Measurements from ENCODE around the gene POLR1A.

POLR1A gene

GRCh38 chr2:85988175-85988913 is 117.3 kb downstream of the POLR1A start:
- ATAC-seq: no peak
- TF ChIP-seq TCF4 (CRISPR knock-in tag; IDR thresholded peaks at IDR 0.05; ENCODE audit: borderline replicate concordance) (no peak), PATZ1 (CRISPR knock-in tag; IDR thresholded peaks at IDR 0.05; ENCODE audit: borderline replicate concordance) (no peak), ISL1 (CRISPR knock-in tag; IDR thresholded peaks at IDR 0.05) (no peak), SNAI2 (CRISPR knock-in tag; IDR thresholded peaks at IDR 0.05) (no peak), OSR1 (CRISPR knock-in tag; IDR thresholded peaks at IDR 0.05) (no peak), ZFP30 (CRISPR knock-in tag; IDR thresholded peaks at IDR 0.05) (no peak), BACH2 (CRISPR knock-in tag; IDR thresholded peaks at IDR 0.05; ENCODE audit: borderline replicate concordance) (no peak), ZFP3 (CRISPR knock-in tag; IDR thresholded peaks at IDR 0.05) (no peak), TSHZ2 (CRISPR knock-in tag; IDR thresholded peaks at IDR 0.05) (no peak), GLIS3 (CRISPR knock-in tag; IDR thresholded peaks at IDR 0.05) (no peak), PPARA (CRISPR knock-in tag; IDR thresholded peaks at IDR 0.05; ENCODE audit: borderline replicate concordance) (no peak), TOX (CRISPR knock-in tag; IDR thresholded peaks at IDR 0.05; ENCODE audit: borderline replicate concordance) (no peak), CSDC2 (CRISPR knock-in tag; IDR thresholded peaks at IDR 0.05) (no peak), RARB (CRISPR knock-in tag; IDR thresholded peaks at IDR 0.05) (no peak), ZNF8 (CRISPR knock-in tag; IDR thresholded peaks at IDR 0.05) (no peak)
- TF ChIP-seq, protein P1, sequence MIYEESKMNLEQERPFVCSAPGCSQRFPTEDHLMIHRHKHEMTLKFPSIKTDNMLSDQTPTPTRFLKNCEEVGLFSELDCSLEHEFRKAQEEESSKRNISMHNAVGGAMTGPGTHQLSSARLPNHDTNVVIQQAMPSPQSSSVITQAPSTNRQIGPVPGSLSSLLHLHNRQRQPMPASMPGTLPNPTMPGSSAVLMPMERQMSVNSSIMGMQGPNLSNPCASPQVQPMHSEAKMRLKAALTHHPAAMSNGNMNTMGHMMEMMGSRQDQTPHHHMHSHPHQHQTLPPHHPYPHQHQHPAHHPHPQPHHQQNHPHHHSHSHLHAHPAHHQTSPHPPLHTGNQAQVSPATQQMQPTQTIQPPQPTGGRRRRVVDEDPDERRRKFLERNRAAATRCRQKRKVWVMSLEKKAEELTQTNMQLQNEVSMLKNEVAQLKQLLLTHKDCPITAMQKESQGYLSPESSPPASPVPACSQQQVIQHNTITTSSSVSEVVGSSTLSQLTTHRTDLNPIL (CRISPR knock-in tag; IDR thresholded peaks at IDR 0.05; ENCODE audit: low read depth): no peak
- TF ChIP-seq, protein P2, sequence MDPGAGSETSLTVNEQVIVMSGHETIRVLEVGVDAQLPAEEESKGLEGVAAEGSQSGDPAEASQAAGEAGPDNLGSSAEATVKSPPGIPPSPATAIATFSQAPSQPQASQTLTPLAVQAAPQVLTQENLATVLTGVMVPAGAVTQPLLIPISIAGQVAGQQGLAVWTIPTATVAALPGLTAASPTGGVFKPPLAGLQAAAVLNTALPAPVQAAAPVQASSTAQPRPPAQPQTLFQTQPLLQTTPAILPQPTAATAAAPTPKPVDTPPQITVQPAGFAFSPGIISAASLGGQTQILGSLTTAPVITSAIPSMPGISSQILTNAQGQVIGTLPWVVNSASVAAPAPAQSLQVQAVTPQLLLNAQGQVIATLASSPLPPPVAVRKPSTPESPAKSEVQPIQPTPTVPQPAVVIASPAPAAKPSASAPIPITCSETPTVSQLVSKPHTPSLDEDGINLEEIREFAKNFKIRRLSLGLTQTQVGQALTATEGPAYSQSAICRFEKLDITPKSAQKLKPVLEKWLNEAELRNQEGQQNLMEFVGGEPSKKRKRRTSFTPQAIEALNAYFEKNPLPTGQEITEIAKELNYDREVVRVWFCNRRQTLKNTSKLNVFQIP (CRISPR knock-in tag; IDR thresholded peaks at IDR 0.05; ENCODE audit: borderline replicate concordance, low read depth): no peak

- TF ChIP-seq SNAI2 (CRISPR knock-in tag; IDR thresholded peaks at IDR 0.05): no peak
- no peak for ATAC-seq
Measured at GRCh38 chr2:85987266-85988174, 118.2 kb downstream of the POLR1A start.

- TF ChIP-seq, protein P1 (CRISPR knock-in tag; IDR thresholded peaks at IDR 0.05; ENCODE audit: low read depth): no peak
- no peak for ATAC-seq
Measured at GRCh38 chr2:85986121-85986520, 119.6 kb downstream of the POLR1A start.

GRCh38 chr2:85984788-85985187 is 120.9 kb downstream of the POLR1A start:
- TF ChIP-seq BACH2 (CRISPR knock-in tag; IDR thresholded peaks at IDR 0.05; ENCODE audit: borderline replicate concordance) (no peak), SNAI2 (CRISPR knock-in tag; IDR thresholded peaks at IDR 0.05) (no peak), RARB (CRISPR knock-in tag; IDR thresholded peaks at IDR 0.05) (no peak), ZC3H10 (CRISPR knock-in tag; IDR thresholded peaks at IDR 0.05) (no peak), OSR1 (CRISPR knock-in tag; IDR thresholded peaks at IDR 0.05) (no peak), TCF4 (CRISPR knock-in tag; IDR thresholded peaks at IDR 0.05; ENCODE audit: borderline replicate concordance) (no peak), ZNF565 (CRISPR knock-in tag; conservative IDR thresholded peaks at IDR 0.05; ENCODE audit: low read depth) (no peak), ISL1 (CRISPR knock-in tag; IDR thresholded peaks at IDR 0.05) (no peak), ZFP3 (CRISPR knock-in tag; IDR thresholded peaks at IDR 0.05) (no peak)
- TF ChIP-seq, protein P1 (CRISPR knock-in tag; IDR thresholded peaks at IDR 0.05; ENCODE audit: low read depth): no peak
- ATAC-seq: no peak

Data from SK-N-SH treated with all-trans-retinoic acid at 6 μM for 48 hours (cell line).